ENCODE results near the gene PDE6C. TPM values are rescaled to one million over a fixed set of nuclear protein-coding genes. Genes with fewer than 3 reads are reported as not detected.

The PDE6C gene
- total RNA-seq, 3 donors from 2014 or later = not detected

GRCh38 chr10:93580828-93581227 lies 31.5 kb upstream of the PDE6C start:
- Mint-ChIP-seq H3K36me3 (ENCODE audit: insufficient read depth) (no peaks in the 10 kb centered on the region), H3K4me1 (ENCODE audit: low read depth) (no peaks in the 10 kb centered on the region), H3K27me3 (ENCODE audit: low read depth) (no peaks in the 10 kb centered on the region), H3K4me3 (no peak overlapping the region), H3K9me3 (peaks cover 5% of the 10 kb centered on the region)
- no peak for DNase-seq
- ATAC-seq = no peak

- Mint-ChIP-seq H3K4me1 (ENCODE audit: low read depth) (no peaks in the 10 kb centered on the region), H3K27me3 (ENCODE audit: low read depth) (peaks cover 4% of the 10 kb centered on the region), H3K9me3 (peaks cover 1% of the 10 kb centered on the region), H3K4me3 (no peak overlapping the region), H3K36me3 (ENCODE audit: insufficient read depth) (no peaks in the 10 kb centered on the region)
- DNase-seq (no peak), ATAC-seq (no peak)
Observed at GRCh38 chr10:93584445-93584844, 27.9 kb upstream of the PDE6C start.

GRCh38 chr10:93589648-93590562 lies 22.4 kb upstream of the PDE6C start:
- Mint-ChIP-seq H3K36me3 (ENCODE audit: insufficient read depth) (no peaks in the 10 kb centered on the region), H3K9me3 (no peaks in the 10 kb centered on the region), H3K4me1 (ENCODE audit: low read depth) (no peaks in the 10 kb centered on the region), H3K27me3 (ENCODE audit: low read depth) (peaks cover 4% of the 10 kb centered on the region), H3K4me3 (no peak overlapping the region)
- ATAC-seq (no peak), DNase-seq (no peak)

GRCh38 chr10:93590638-93591037 lies 21.7 kb upstream of the PDE6C start:
- peaks cover 4% of the 10 kb centered on the region for H3K27me3 Mint-ChIP-seq (ENCODE audit: low read depth)
- no peak for DNase-seq
- no peaks in the 10 kb centered on the region for H3K36me3 Mint-ChIP-seq (ENCODE audit: insufficient read depth)
- H3K9me3 Mint-ChIP-seq = no peaks in the 10 kb centered on the region
- no peak overlapping the region for H3K4me3 Mint-ChIP-seq
- ATAC-seq = no peak
- no peaks in the 10 kb centered on the region for H3K4me1 Mint-ChIP-seq (ENCODE audit: low read depth)

- ATAC-seq (no peak), DNase-seq (no peak)
- Mint-ChIP-seq H3K4me1 (ENCODE audit: low read depth) (no peaks in the 10 kb centered on the region), H3K36me3 (ENCODE audit: insufficient read depth) (no peaks in the 10 kb centered on the region), H3K27me3 (ENCODE audit: low read depth) (peaks cover 4% of the 10 kb centered on the region), H3K4me3 (no peak overlapping the region), H3K9me3 (no peaks in the 10 kb centered on the region)
Observed at GRCh38 chr10:93591065-93591808, 21.1 kb upstream of the PDE6C start.

GRCh38 chr10:93593254-93593653 lies 19.1 kb upstream of the PDE6C start:
- Mint-ChIP-seq H3K36me3 (ENCODE audit: insufficient read depth) (no peaks in the 10 kb centered on the region), H3K4me1 (ENCODE audit: low read depth) (no peaks in the 10 kb centered on the region), H3K9me3 (no peaks in the 10 kb centered on the region), H3K27me3 (ENCODE audit: low read depth) (peaks cover 6% of the 10 kb centered on the region), H3K4me3 (no peak overlapping the region)
- no peak for DNase-seq
- no peak for ATAC-seq

GRCh38 chr10:93593749-93594148 lies 18.6 kb upstream of the PDE6C start:
- H3K4me1 Mint-ChIP-seq (ENCODE audit: low read depth) = no peaks in the 10 kb centered on the region
- ATAC-seq (no peak), DNase-seq (no peak)
- no peak overlapping the region for H3K4me3 Mint-ChIP-seq
- H3K27me3 Mint-ChIP-seq (ENCODE audit: low read depth) = peaks cover 6% of the 10 kb centered on the region
- no peaks in the 10 kb centered on the region for H3K36me3 Mint-ChIP-seq (ENCODE audit: insufficient read depth)
- H3K9me3 Mint-ChIP-seq = no peaks in the 10 kb centered on the region

GRCh38 chr10:93594518-93594917 lies 17.8 kb upstream of the PDE6C start:
- Mint-ChIP-seq H3K36me3 (ENCODE audit: insufficient read depth) (no peaks in the 10 kb centered on the region), H3K27me3 (ENCODE audit: low read depth) (peaks cover 5% of the 10 kb centered on the region), H3K4me3 (no peak overlapping the region), H3K4me1 (ENCODE audit: low read depth) (no peaks in the 10 kb centered on the region), H3K9me3 (no peaks in the 10 kb centered on the region)
- DNase-seq (no peak), ATAC-seq (no peak)

- no peak overlapping the region for H3K4me3 Mint-ChIP-seq
- H3K27me3 Mint-ChIP-seq (ENCODE audit: low read depth) = peaks cover 16% of the 10 kb centered on the region
- DNase-seq (no peak), ATAC-seq (no peak)
- no peaks in the 10 kb centered on the region for H3K9me3 Mint-ChIP-seq
- no peaks in the 10 kb centered on the region for H3K4me1 Mint-ChIP-seq (ENCODE audit: low read depth)
- no peaks in the 10 kb centered on the region for H3K36me3 Mint-ChIP-seq (ENCODE audit: insufficient read depth)
Observed at GRCh38 chr10:93595378-93596161, 16.8 kb upstream of the PDE6C start.

GRCh38 chr10:93596539-93596938 lies 15.8 kb upstream of the PDE6C start:
- Mint-ChIP-seq H3K27me3 (ENCODE audit: low read depth) (peaks cover 17% of the 10 kb centered on the region), H3K9me3 (no peaks in the 10 kb centered on the region), H3K4me3 (no peak overlapping the region), H3K36me3 (ENCODE audit: insufficient read depth) (no peaks in the 10 kb centered on the region), H3K4me1 (ENCODE audit: low read depth) (no peaks in the 10 kb centered on the region)
- no peak for DNase-seq
- ATAC-seq = no peak

GRCh38 chr10:93597075-93597599 lies 15.2 kb upstream of the PDE6C start:
- Mint-ChIP-seq H3K4me3 (no peak overlapping the region), H3K9me3 (no peaks in the 10 kb centered on the region), H3K36me3 (ENCODE audit: insufficient read depth) (no peaks in the 10 kb centered on the region), H3K4me1 (ENCODE audit: low read depth) (no peaks in the 10 kb centered on the region), H3K27me3 (ENCODE audit: low read depth) (peaks cover 23% of the 10 kb centered on the region)
- no peak for ATAC-seq
- no peak for DNase-seq

GRCh38 chr10:93598157-93598556 lies 14.2 kb upstream of the PDE6C start:
- Mint-ChIP-seq H3K4me3 (no peak overlapping the region), H3K4me1 (ENCODE audit: low read depth) (no peaks in the 10 kb centered on the region), H3K27me3 (ENCODE audit: low read depth) (peaks cover 33% of the 10 kb centered on the region), H3K9me3 (no peaks in the 10 kb centered on the region), H3K36me3 (ENCODE audit: insufficient read depth) (no peaks in the 10 kb centered on the region)
- DNase-seq (no peak), ATAC-seq (no peak)

GRCh38 chr10:93599335-93599734 lies 13.0 kb upstream of the PDE6C start:
- DNase-seq (no peak), ATAC-seq (no peak)
- H3K36me3 Mint-ChIP-seq (ENCODE audit: insufficient read depth) = no peaks in the 10 kb centered on the region
- H3K4me3 Mint-ChIP-seq = no peak overlapping the region
- H3K27me3 Mint-ChIP-seq (ENCODE audit: low read depth) = peaks cover 39% of the 10 kb centered on the region
- no peaks in the 10 kb centered on the region for H3K9me3 Mint-ChIP-seq
- no peaks in the 10 kb centered on the region for H3K4me1 Mint-ChIP-seq (ENCODE audit: low read depth)

GRCh38 chr10:93599778-93600177 lies 12.6 kb upstream of the PDE6C start:
- H3K4me3 Mint-ChIP-seq = no peak overlapping the region
- H3K4me1 Mint-ChIP-seq (ENCODE audit: low read depth) = no peaks in the 10 kb centered on the region
- no peaks in the 10 kb centered on the region for H3K36me3 Mint-ChIP-seq (ENCODE audit: insufficient read depth)
- DNase-seq = no peak
- H3K27me3 Mint-ChIP-seq (ENCODE audit: low read depth) = peaks cover 39% of the 10 kb centered on the region
- no peaks in the 10 kb centered on the region for H3K9me3 Mint-ChIP-seq
- no peak for ATAC-seq
